A549 treated with DMSO at 1 μM for 4 hours (cell line): Measurements from ENCODE around the gene GNPDA1. TPM values are rescaled to one million over a fixed set of nuclear protein-coding genes. Genes with fewer than 3 reads are reported as not detected.

Experiments
- total RNA-seq: library from RNA; stranded (reverse); fragments of 200-300 nt; extraction: Qiagen RNA extraction; gene quantifications from 5 replicates; pipeline ENCODE4 v1.2.3, GENCODE V29; 2022; ENCODE audit warnings: low read depth

The GNPDA1 gene
- total RNA-seq, result 66.3 to 87.4 TPM (median 72.2 TPM) in 5 replicates

DNA sequence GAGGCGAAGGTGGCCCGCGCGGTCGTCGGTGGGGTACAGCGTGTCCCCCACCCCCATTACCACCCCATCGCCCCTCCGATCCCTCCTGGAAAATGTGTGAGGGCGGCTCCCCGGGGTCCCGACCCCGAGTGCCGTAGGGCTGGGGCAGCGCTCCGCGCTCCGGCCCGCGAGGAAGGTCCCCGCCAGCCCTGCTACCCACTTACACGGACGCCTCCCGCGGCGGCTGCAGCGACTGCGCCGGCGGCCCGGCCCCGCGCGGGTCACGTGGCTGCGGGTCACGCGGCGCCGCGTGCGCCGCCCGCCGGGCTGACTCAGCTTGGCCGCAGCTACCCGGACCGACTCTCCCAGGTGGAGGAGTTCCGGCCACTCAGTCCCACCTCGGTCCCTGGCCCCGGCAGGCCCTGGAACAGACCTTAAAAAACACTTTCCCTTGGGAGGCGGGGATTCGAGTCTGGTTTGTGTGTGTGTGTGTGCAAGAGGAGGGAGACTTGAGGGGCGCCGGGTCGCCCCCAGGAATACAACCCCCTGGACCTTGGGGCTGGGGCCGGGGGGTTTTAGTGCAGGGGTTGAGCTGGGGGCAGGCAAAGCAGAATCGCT lies at the start of gene GNPDA1:
GNPDA1 (minus strand) TSS at position 236 of the 597 bp plus-strand sequence. CDS start 992 bp downstream, outside the sequence.

GRCh38 chr5:141968914-141969608 lies 43.8 kb downstream of the GNPDA1 start, which contains the start of gene RNF14:
RNF14 (plus strand) TSS chr5:141969105; CDS start chr5:141973589, 4,484 bp downstream.

DNA sequence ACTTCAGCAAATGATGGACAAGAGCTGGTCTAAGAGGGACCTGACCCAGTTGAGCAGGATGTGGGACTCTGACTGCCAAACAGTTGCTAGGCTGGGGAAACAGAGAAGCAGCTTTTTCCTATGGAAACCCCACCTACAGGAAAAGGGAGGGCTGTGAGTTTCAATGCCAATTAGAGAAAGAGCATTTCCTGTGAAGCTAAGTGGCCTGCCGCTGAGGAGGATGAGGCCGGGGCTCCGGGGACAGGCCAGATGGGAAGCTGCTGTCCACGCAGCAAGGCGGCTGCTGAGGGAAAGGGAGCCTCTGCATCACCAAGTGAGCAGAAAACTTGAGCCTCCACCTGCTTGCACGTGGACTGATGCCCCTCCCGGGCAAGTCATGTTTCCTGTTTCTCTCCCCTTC lies 54.7 kb downstream of the GNPDA1 start, which contains the start of gene PCDH12:
PCDH12 (minus strand) TSS at position 90 of the 400 bp plus-strand sequence. CDS start 351 bp downstream, outside the sequence.

Other genes starting within 250 kb of the GNPDA1 start
- gene PCDH1, start 134.6 kb downstream of the GNPDA1 start, total RNA-seq, result 1.5 to 2.4 TPM (median 2.1 TPM) in 5 replicates
- 45.8 to 63.1 TPM (median 53.1 TPM) in 5 replicates for gene DELE1, start 89.2 kb downstream of the GNPDA1 start, total RNA-seq
- 0.06 to 0.09 TPM (median 0.09 TPM) in 3 of 5 replicates, not detected in the others for gene PCDH12, start 54.8 kb downstream of the GNPDA1 start, total RNA-seq
- 44.4 to 58.2 TPM (median 50.9 TPM) in 5 replicates for gene RNF14, start 43.9 kb downstream of the GNPDA1 start, total RNA-seq
- gene NDFIP1, start 95.8 kb upstream of the GNPDA1 start, total RNA-seq, result 44.3 to 60.6 TPM (median 51.9 TPM) in 5 replicates